ENCODE measurements around the gene CNGA4.
"Not testable (repeated sequence)": the region's sequence is repeated elsewhere in the genome, so short reads cannot be mapped to it uniquely, and the experiment has no call there.

The CNGA4 gene

DNA sequence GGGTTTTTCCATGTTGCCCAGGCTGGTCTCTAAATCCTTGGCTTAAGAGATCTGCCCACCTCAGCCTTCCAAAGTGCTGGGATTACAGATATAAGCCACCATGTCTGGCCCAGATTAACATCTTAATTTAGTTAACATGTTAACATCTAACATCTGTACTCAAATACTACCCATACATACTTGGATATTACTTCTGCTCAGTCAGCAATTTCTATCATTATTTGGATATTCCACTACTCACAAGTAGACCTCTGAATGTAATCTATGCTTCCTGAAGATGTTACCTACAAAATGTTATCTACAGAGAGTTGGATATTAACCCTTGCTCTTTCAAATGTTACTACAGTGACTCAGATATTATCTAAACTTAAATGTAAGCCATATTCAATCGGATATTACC is 24.8 kb downstream of the CNGA4 start:
- DNase-seq (ENCODE audit: low read depth), result no peak

GRCh38 chr11:6268820-6269219 is 29.9 kb downstream of the CNGA4 start:
- no peak for DNase-seq (ENCODE audit: low read depth)

- DNase-seq (ENCODE audit: low read depth), result no peak
These were observed 31.1 kb downstream of the CNGA4 start for GRCh38 chr11:6269994-6270393.

DNA sequence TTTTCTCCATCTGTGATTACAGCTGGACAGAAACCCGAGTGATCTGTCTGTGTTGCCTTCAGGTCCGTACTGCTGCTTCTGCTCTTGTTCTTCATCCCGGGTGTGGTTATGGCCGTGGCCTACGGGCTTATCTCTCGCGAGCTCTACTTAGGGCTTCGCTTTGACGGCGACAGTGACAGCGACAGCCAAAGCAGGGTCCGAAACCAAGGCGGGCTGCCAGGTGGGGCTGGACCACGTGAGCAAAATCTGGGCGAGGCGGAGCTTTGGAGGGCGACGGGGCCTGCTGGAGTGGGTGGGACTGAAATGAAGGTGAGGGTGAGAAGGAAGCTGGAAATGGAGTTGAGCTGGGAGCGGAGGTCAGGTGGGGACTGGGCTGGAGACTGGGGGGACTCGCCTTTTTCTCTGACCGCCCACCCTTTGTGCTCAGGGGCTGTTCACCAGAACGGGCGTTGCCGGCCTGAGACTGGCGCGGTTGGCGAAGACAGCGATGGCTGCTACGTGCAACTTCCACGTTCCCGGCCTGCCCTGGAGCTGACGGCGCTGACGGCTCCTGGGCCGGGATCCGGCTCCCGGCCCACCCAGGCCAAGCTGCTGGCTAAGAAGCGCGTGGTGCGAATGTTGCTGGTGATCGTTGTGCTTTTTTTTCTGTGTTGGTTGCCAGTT is 31.8 kb downstream of the CNGA4 start:
- no peak for DNase-seq (ENCODE audit: low read depth)

GRCh38 chr11:6271598-6271997 is 32.7 kb downstream of the CNGA4 start:
- DNase-seq (ENCODE audit: low read depth), result no peak

GRCh38 chr11:6273188-6273587 is 34.3 kb downstream of the CNGA4 start:
- DNase-seq (ENCODE audit: low read depth), result no peak

DNA sequence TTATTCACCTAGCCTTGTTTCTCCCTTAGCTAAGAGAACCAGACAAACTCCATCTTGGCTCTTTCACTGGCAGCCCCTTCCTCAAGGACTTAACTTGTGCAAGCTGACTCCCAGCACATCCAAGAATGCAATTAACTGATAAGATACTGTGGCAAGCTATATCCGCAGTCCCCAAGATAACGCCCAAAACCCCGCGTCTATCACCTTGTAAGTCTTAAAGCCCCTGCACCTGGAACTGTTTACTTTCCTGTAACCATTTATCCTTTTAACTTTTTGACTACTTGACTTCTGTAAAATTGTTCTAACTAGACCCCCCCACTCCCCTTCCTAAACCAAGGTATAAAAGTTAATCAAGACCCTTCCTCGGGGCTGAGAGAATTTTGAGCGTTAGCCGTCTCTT is 41.9 kb downstream of the CNGA4 start:
- DNase-seq (ENCODE audit: low read depth), result not testable (repeated sequence)

DNA sequence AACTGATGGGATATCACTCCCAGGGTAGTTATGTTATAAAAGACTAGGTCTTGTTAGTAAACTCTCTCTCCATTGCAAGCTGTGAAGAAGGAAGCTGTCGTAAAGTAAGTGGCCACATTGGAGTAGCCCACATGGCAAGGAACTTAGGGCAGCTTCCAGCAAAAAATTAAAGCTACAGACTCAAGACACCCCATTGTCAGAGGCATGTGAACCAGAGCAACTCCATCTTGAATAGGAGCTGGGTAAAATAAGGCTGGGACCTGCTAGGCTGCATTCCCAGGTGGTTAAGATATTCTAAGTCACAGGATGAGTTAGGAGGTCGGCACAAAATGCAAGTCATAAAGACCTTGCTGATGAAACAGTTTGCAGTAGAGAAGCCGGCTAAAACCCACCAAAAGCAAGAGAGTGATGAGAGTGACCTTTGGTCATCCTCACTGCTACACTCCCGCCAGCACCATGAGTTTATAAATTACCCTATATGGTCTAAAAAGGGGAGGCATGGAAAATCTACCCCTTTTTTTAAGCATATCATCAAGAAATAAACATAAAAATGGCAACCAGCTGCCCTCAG is 44.6 kb downstream of the CNGA4 start:
- no peak for DNase-seq (ENCODE audit: low read depth)

DNA sequence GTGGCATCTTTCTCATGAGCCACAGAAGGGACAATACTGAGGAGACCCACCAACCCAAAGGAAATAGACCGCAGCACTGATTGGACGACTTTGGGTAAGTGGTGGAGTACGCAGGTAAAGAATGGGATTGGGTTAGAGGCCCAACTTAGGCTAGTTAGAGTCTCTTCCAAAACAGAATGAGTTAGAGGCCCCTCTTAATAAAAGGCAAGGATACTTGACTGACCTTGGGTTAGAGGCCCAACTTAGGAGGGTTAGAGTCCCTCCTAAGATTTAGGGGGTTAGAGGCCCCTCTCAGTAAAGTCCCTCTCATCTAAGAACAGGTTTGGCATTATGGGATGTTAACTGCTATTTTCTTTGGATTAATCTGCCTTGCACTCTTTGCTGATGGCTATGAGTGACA is 45.4 kb downstream of the CNGA4 start:
- DNase-seq (ENCODE audit: low read depth), result no peak

DNA sequence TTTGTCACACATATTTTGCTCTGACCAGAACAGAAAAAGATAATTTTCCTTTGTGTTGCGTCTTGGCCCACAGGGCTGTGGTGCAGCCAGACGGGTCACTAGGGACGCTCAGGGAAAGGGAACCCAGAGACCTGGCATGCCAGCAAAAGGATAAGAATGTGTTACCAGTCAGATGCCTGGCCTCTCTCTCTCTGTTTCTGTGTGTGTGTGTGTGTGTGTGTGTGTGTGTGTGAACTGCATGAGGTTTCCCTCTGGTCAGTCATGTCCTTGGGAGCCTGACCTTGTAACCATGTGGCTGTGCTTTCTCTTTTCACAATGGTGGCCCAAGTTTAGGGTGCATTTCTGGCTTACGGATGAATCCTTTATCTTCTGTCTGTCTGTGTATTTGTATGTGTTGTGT is 46.1 kb downstream of the CNGA4 start:
- no peak for DNase-seq (ENCODE audit: low read depth)

Data from activated T-helper 1 cell treated with Interleukin-2 at 50 U/mL for 16 hours (primary cell).